AG10803 (cell line): Measurements from ENCODE around the gene LTBP1.

Source experiments
- DNase-seq: peaks from one replicate; pipeline ENCODE4 v3.0.0; 2010; ENCODE audit warnings: low read depth
- H3K4me3 ChIP-seq: 2 replicates; pipeline ENCODE4 v1.5.1; 2011; ENCODE audit warnings: mild to moderate bottlenecking, low read length, control low read depth
- CTCF ChIP-seq: conservative IDR thresholded peaks from 2 replicates; pipeline ENCODE4 v1.5.1; 2011; ENCODE audit warnings: mild to moderate bottlenecking, low read length, control low read depth, inconsistent platforms

LTBP1 gene

GRCh38 chr2:33131111-33131510 is 184.4 kb downstream of the LTBP1 start:
- peak; percentile 42 for DNase-seq
- TF ChIP-seq CTCF = no peak
- H3K4me3 ChIP-seq = no peak overlapping the region

GRCh38 chr2:33131749-33132148 is 185.0 kb downstream of the LTBP1 start:
- H3K4me3 ChIP-seq = no peak overlapping the region
- DNase-seq = peak; percentile 67
- TF ChIP-seq CTCF = no peak

DNA sequence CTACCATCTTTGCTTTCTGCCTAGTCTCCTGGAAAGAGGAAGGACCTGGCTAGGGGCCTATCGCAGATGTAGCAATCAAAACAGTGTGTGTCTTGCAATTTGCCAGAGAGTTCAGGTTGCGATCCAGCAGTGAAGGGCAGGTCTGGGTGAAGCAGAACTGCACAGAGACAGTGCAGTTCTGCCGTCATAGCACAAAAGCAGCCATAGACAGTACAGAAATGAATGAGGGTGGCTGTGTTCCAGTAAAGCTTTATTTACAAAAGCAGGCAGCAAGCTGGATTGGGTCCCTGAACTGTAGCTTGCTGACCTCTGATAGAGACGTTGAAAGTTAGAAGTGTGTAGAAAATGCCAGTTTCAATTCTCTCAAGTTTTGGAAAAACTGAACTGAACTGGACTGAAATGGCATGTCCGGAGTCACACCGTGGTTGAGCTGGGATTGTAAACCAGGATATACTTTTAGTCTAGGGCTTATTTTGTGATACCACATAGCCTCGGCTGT is 186.8 kb downstream of the LTBP1 start:
- DNase-seq = no peak
- no peak for TF ChIP-seq CTCF
- H3K4me3 ChIP-seq = peak overlapping the region; percentile 37

- DNase-seq = peak; percentile 99
- H3K4me3 ChIP-seq = peak overlapping the region; percentile 76
- peak; percentile 44 for TF ChIP-seq CTCF
Observed at GRCh38 chr2:33134086-33134771, 187.5 kb downstream of the LTBP1 start.

- peak overlapping the region; percentile 76 for H3K4me3 ChIP-seq
- DNase-seq = peak; percentile 38
- no peak for TF ChIP-seq CTCF
Observed at GRCh38 chr2:33134791-33135560, 188.2 kb downstream of the LTBP1 start.

DNA sequence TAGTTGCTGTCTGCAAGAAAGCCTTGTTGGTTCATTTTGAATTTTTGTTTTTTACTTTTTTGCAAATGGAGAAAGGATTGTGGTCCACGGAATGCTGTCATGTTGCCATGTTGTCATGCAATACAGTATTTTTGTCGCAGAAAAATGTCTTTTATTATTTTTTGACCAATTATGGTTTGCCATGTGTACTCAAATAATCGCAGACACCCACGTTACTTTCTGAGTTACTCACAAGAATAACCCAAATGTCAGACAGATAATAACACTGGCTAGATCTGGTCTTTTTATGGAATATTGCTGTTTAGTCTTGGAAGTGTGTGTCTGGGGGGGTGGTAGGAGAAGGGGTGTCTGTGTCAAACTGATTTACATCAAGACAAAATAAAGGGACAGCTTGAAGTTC is 188.9 kb downstream of the LTBP1 start:
- peak overlapping the region; percentile 76 for H3K4me3 ChIP-seq
- no peak for TF ChIP-seq CTCF

GRCh38 chr2:33136056-33136455 is 189.3 kb downstream of the LTBP1 start:
- no peak for TF ChIP-seq CTCF
- no peak for DNase-seq
- H3K4me3 ChIP-seq = peak overlapping the region; percentile 76

More for the DNA sequence above, 188.9 kb downstream of the LTBP1 start:
- DNase-seq = peak; percentile 36
